ENCODE measurements around the gene WBP11. TPM values are rescaled to one million over a fixed set of nuclear protein-coding genes. Genes with fewer than 3 reads are reported as not detected.

WBP11 gene
- total and polyA plus RNA-seq, 2 of the 13 experiments (the other 11 are each of a cell fraction or from before 2014, with no cell fraction given), result 7.6 to 31.0 TPM

DNA sequence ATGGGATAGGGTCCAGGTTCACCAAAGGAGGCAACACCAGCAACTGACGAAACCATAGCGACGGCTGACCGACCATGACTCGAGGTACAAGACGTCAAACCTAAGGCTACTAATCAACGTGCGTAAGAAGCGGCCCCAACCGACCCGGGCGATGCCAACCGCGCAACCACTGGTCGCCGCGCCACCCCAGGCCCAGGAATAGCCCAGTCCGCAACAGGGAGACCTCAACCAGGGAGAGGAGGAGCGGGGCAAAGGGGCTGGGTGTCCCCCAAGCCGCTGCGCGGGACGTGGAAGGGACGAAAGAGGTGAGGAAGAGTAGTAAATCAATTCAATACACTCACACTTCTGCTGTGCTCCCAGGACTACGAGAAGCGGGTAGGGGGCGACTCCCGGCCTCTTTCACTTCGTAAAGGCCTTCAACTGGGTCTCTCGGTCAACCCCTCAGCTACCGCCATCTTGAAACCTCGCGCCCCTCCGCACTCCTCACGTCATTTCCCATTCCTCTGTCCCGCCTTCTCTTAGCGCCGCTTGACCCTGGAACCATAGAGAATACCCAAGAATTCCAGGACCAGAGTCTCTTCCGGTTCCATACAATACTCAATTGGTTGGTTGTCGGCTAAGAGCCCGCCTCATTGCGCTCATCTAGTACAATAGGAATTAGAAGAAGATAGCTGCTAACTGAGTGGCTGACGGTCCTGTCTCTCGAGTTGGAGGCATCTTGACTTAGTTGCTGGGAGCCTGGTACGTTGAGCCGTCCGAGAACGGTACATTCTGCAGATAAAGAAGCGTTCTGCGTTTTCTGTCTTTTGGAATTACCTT lies at the start of gene WBP11, which contains the start of gene C12orf60 (continued):
- TF ChIP-seq FOXM1 (CRISPR knock-in tag; IDR thresholded peaks at IDR 0.05), result no peak
- 0 out of 2 replicates have a peak, but pooled peaks have one; percentile 46 for TF ChIP-seq ZNF878 (CRISPR knock-in tag; IDR thresholded peaks at IDR 0.05)
- peak; percentile 1; the same call in 1 of the 2 replicates for TF ChIP-seq FOXO1 (CRISPR knock-in tag; IDR thresholded peaks at IDR 0.05)
- peak; percentile 30; the same call in 1 of the 2 replicates for TF ChIP-seq MYC (CRISPR knock-in tag; IDR thresholded peaks at IDR 0.05; ENCODE audit: borderline replicate concordance)
- no peak for TF ChIP-seq RFXAP (CRISPR knock-in tag; IDR thresholded peaks at IDR 0.05; ENCODE audit: borderline replicate concordance)
- TF ChIP-seq BCL6 (CRISPR knock-in tag; IDR thresholded peaks at IDR 0.05), result no peak
- TF ChIP-seq SNAPC2 (CRISPR knock-in tag; IDR thresholded peaks at IDR 0.05), result no peak
- TF ChIP-seq SP4 (CRISPR knock-in tag; IDR thresholded peaks at IDR 0.05), result no peak
- no peak for TF ChIP-seq KDM4B (CRISPR knock-in tag; IDR thresholded peaks at IDR 0.05)
- no peak for TF ChIP-seq HNF1A (IDR thresholded peaks at IDR 0.05; ENCODE audit: low read depth)
- TF ChIP-seq HNF1A (CRISPR knock-in tag; IDR thresholded peaks at IDR 0.05; ENCODE audit: borderline replicate concordance), result no peak
- TF ChIP-seq, protein P1, sequence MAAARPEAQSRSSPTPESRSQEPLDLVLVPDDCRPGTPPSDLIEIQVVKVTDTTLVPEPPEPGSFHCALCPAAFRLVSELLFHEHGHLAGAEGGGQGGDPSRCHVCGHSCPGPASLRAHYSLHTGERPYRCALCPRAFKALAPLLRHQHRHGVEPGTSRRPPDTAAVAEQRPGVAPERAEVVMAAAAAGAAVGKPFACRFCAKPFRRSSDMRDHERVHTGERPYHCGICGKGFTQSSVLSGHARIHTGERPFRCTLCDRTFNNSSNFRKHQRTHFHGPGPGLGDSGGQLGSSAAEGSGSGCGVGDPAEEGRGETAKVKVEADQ (CRISPR knock-in tag; IDR thresholded peaks at IDR 0.05; ENCODE audit: borderline replicate concordance), result no peak
- TF ChIP-seq ETV6 (CRISPR knock-in tag; conservative IDR thresholded peaks at IDR 0.05), result no peak
- no peak for TF ChIP-seq MED8 (CRISPR knock-in tag; IDR thresholded peaks at IDR 0.05; ENCODE audit: insufficient replicate concordance)
- TF ChIP-seq ZGPAT (CRISPR knock-in tag; IDR thresholded peaks at IDR 0.05), result peak; percentile 64; the same call in 1 of the 2 replicates
- TF ChIP-seq, protein P2, sequence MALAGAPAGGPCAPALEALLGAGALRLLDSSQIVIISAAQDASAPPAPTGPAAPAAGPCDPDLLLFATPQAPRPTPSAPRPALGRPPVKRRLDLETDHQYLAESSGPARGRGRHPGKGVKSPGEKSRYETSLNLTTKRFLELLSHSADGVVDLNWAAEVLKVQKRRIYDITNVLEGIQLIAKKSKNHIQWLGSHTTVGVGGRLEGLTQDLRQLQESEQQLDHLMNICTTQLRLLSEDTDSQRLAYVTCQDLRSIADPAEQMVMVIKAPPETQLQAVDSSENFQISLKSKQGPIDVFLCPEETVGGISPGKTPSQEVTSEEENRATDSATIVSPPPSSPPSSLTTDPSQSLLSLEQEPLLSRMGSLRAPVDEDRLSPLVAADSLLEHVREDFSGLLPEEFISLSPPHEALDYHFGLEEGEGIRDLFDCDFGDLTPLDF (CRISPR knock-in tag; IDR thresholded peaks at IDR 0.05), result peak; percentile 63
- TF ChIP-seq KLF15 (CRISPR knock-in tag; IDR thresholded peaks at IDR 0.05; ENCODE audit: borderline replicate concordance), result no peak
- TF ChIP-seq ZNF18 (CRISPR knock-in tag; IDR thresholded peaks at IDR 0.05; ENCODE audit: insufficient replicate concordance), result no peak
- TF ChIP-seq ZNF777 (CRISPR knock-in tag; IDR thresholded peaks at IDR 0.05), result peak; percentile 22; the same call in 1 of the 2 replicates
- no peak for TF ChIP-seq ZNF256 (CRISPR knock-in tag; conservative IDR thresholded peaks at IDR 0.05)
